K562 (cell line): ENCODE measurements around the gene SLC66A2. TPM values are rescaled to one million over a fixed set of nuclear protein-coding genes. Genes with fewer than 3 reads are reported as not detected.
"Not testable (repeated sequence)": the region's sequence is repeated elsewhere in the genome, so short reads cannot be mapped to it uniquely, and the experiment has no call there.

Experiments
- ATAC-seq: fragments of 200-7000 bp; cut with Tn5 transposase; 3 replicates; pipeline ENCODE4 v1.9.1; 2020; ENCODE audit warnings: moderate library complexity
- BruUV-seq: library from RNA; stranded (reverse); fragments of 400-500 nt; replicated peaks from 2 replicates; lab custom pipeline; 2021; lab: Mats Ljungman, UMichigan
- CTCF ChIA-PET: fragments of 300-600 bp; formaldehyde crosslinking; extraction: SDS; loops from one replicate; lab custom pipeline; 2021; ENCODE audit warnings: low intra/inter-chr PET ratio; lab: Yijun Ruan, JAX
- POLR2A ChIA-PET: fragments of 300-600, 350-650 bp; sonication (Branson Sonifier 250); formaldehyde crosslinking; extraction: SDS; loops from one replicate; lab custom pipeline; 2021; ENCODE audit warnings: antibody characterized with exemption, inconsistent platforms; lab: Yijun Ruan, JAX
- DNase-seq, 4 experiments: peaks; one replicate each; pipeline versions ENCODE4 v3.0.0 to v3.0.0-alpha.2; 2011 to 2018; ENCODE audit warnings: low spot score in 3 of 4, mixed read lengths in 3 of 4; ENCODE audit errors: extremely low read depth in 1 of 4
- FAIRE-seq: peaks from 2 replicates; lab custom pipeline; 2011; peaks lifted over from hg19 to GRCh38; lab: Jason Lieb, UNC
- H2AFZ ChIP-seq: 2 replicates; pipeline ENCODE4 v1.6.0; 2011; ENCODE audit warnings: low read depth, low read length, control low read depth, inconsistent platforms
- H3K27ac ChIP-seq: fragments of 200-600 bp; 3 replicates; pipeline ENCODE4 v1.8.0; 2011; ENCODE audit warnings: low read depth, mild to moderate bottlenecking, control low read depth, inconsistent platforms, low read length, moderate library complexity, mixed read lengths; ENCODE audit errors: extremely low read depth
- H3K27me3 ChIP-seq, 2 experiments: fragments of 300-600 bp in 1 of 2; 2 replicates in 1 of 2; 3 replicates in 1 of 2; pipeline versions ENCODE4 v1.6.0 to v1.8.0; 2011; ENCODE audit warnings: inconsistent platforms in 2 of 2, low read length in 2 of 2, mild to moderate bottlenecking in 1 of 2, mixed read lengths in 1 of 2, moderate library complexity in 1 of 2; ENCODE audit not compliant: control insufficient read depth in 2 of 2, insufficient read depth in 2 of 2
- H3K36me3 ChIP-seq: fragments of 300-600 bp; 3 replicates; pipeline ENCODE4 v1.8.0; 2011; ENCODE audit warnings: mild to moderate bottlenecking, low read length, inconsistent platforms; ENCODE audit not compliant: control insufficient read depth, insufficient read depth
- H3K4me1 ChIP-seq, 2 experiments: fragments of 200-600 bp in 1 of 2; replicated peaks in 1 of 2; 2 replicates in 1 of 2; 3 replicates in 1 of 2; pipeline versions ENCODE4 v1.5.1 to v1.8.0; 2011; ENCODE audit warnings: inconsistent platforms in 2 of 2, low read length in 2 of 2, mild to moderate bottlenecking in 1 of 2, mixed read lengths in 1 of 2, moderate library complexity in 1 of 2; ENCODE audit not compliant: control insufficient read depth in 2 of 2, insufficient read depth in 2 of 2
- H3K4me2 ChIP-seq: 2 replicates; pipeline ENCODE4 v1.6.1; 2011; ENCODE audit warnings: low read length, control low read depth, inconsistent platforms, mixed read lengths; ENCODE audit not compliant: insufficient read depth
- H3K4me3 ChIP-seq: fragments of 200-600 bp; sonication (generic), shearing (Covaris generic); 2 replicates; pipeline ENCODE4 v1.5.1; 2016; ENCODE audit warnings: control low read depth, inconsistent platforms
- H3K79me2 ChIP-seq: fragments of 200-600 bp; 3 replicates; pipeline ENCODE4 v1.8.0; 2011; ENCODE audit warnings: low read length, inconsistent platforms; ENCODE audit not compliant: control insufficient read depth, insufficient read depth
- H3K9ac ChIP-seq, 2 experiments: 2 replicates each; pipeline versions ENCODE4 v1.6.0 to v1.6.1; 2011; ENCODE audit warnings: low read depth in 2 of 2, low read length in 2 of 2, control low read depth in 1 of 2, inconsistent platforms in 1 of 2, mild to moderate bottlenecking in 1 of 2, mixed read lengths in 1 of 2; ENCODE audit not compliant: insufficient read depth in 1 of 2
- H3K9me1 ChIP-seq: one replicate; pipeline ENCODE4 v1.6.0; 2011; ENCODE audit warnings: inconsistent platforms, mild to moderate bottlenecking, low read length, moderate library complexity; ENCODE audit not compliant: control insufficient read depth, insufficient read depth
- H3K9me3 ChIP-seq: replicated peaks from 2 replicates; pipeline ENCODE4 v1.5.1; 2011; ENCODE audit warnings: low read depth, low read length, inconsistent platforms; ENCODE audit not compliant: control insufficient read depth, insufficient read depth
- H4K20me1 ChIP-seq: replicated peaks from 2 replicates; pipeline ENCODE4 v1.6.1; 2011; ENCODE audit warnings: low read length, inconsistent platforms, mixed read lengths; ENCODE audit not compliant: control insufficient read depth, insufficient read depth
- E2F1 ChIP-seq: sonication (generic); formaldehyde crosslinking; IDR thresholded peaks from 2 replicates; pipeline ENCODE4 v1.8.1; 2023; ENCODE audit warnings: mild to moderate bottlenecking, missing genetic modification reagents, moderate library complexity
- KDM4B ChIP-seq, 2 experiments: fragments of 450-650 bp in 1 of 2; sonication (generic) in 1 of 2; IDR thresholded peaks; 2 replicates each; pipeline ENCODE4 v1.6.1; 2016 to 2017; ENCODE audit warnings: borderline replicate concordance in 2 of 2, antibody characterized with exemption in 1 of 2, low read depth in 1 of 2, mild to moderate bottlenecking in 1 of 2
- WGBS: fragments of 100-300 bp; shearing (Covaris generic); methylation state at CpG from one replicate; pipeline ENCODE4 v1.1.6; 2016; ENCODE audit warnings: low coverage, mixed read lengths; ENCODE audit not compliant: insufficient coverage; ENCODE audit errors: missing lambda C conversion rate; 5-methylcytosine and 5-hydroxymethylcytosine counted together
- in situ Hi-C: fragments of 300-500 bp; cut with MboI; formaldehyde crosslinking; loops from 4 replicates; pipeline ENCODE4 v1.15.0; 2018; ENCODE audit warnings: inconsistent platforms, mixed read lengths
- intact Hi-C: fragments of 100-400 bp; cut with micrococcal nuclease; formaldehyde crosslinking; loops from 2 replicates; pipeline ENCODE4 v1.14.2; 2022
- polyA plus RNA-seq, 8 experiments: library from polyadenylated mRNA; depleted of rRNA in 4 of 8; stranded (reverse) in 5 of 8; unstranded in 3 of 8; fragments of >200 nt; fragmentation: Nextera tagmentation in 2 of 8; fragmentation: Illumina TruSeq in 1 of 8; extraction: Ambion mirVana in 2 of 8; extraction: Trizol in 1 of 8; gene quantifications; 2 replicates each; pipeline versions ENCODE4 v1.2.1 to v1.2.3, GENCODE V29; 2011 to 2014; ENCODE audit warnings: inconsistent platforms in 1 of 8, missing spikeins in 1 of 8
- total RNA-seq, 7 experiments: library from RNA; depleted of rRNA in 6 of 7; stranded (reverse); fragments of >200 nt in 6 of 7; fragmentation: Illumina TruSeq in 2 of 7; extraction: Trizol in 2 of 7; gene quantifications; 2 replicates each; pipeline versions ENCODE4 v1.2.1 to v1.2.3, GENCODE V29; 2011 to 2021; ENCODE audit warnings: low replicate concordance in 1 of 7

Gene SLC66A2
- total and polyA plus RNA-seq, 9 of the 15 experiments (the other 6 are each of a cell fraction or from before 2014, with no cell fraction given), result 0.25 to 17.5 (median 5.6) TPM

- FAIRE-seq, H3K9ac ChIP-seq, intact Hi-C loops, H3K4me3 ChIP-seq, H3K4me1 ChIP-seq, H3K4me2 ChIP-seq, H2AFZ ChIP-seq, H4K20me1 ChIP-seq, H3K9me1 ChIP-seq, POLR2A ChIA-PET, H3K9me3 ChIP-seq, H3K36me3 ChIP-seq, BruUV-seq, ATAC-seq, H3K79me2 ChIP-seq, in situ Hi-C loops, H3K27ac ChIP-seq, DNase-seq, CTCF ChIA-PET: not testable (repeated sequence)
- WGBS, result 53% methylated on average over 13 of the region's 25 CpGs
- peaks cover 11 to 45% of the 10 kb centered on the region in 2 experiments; a peak in 4 of 5 replicates for H3K27me3 ChIP-seq
These were observed 73.2 kb downstream of the SLC66A2 start for GRCh38 chr18:79878246-79878645.

GRCh38 chr18:79877163-79878091 is 74.0 kb downstream of the SLC66A2 start:
- Histone ChIP-seq H3K36me3 (no peaks in the 10 kb centered on the region), H3K4me2 (no peak overlapping the region), H3K9me3 (no peaks in the 10 kb centered on the region), H3K4me1 (peaks cover 0 to 8% of the 10 kb centered on the region in 2 experiments; a peak in 2 of 5 replicates), H3K27ac (no peak overlapping the region), H3K4me3 (no peak overlapping the region), H3K9ac (no peak overlapping the region), H4K20me1 (no peaks in the 10 kb centered on the region), H2AFZ (no peak overlapping the region), H3K9me1 (no peaks in the 10 kb centered on the region), H3K27me3 (peaks cover 15 to 50% of the 10 kb centered on the region in 2 experiments; a peak in 4 of 5 replicates), H3K79me2 (no peaks in the 10 kb centered on the region)
- in situ Hi-C loops (no loop called here), intact Hi-C loops (no loop called here)
- POLR2A ChIA-PET, result interaction anchor here (0.6 kb wide), 1 partner anchor 232 kb away, joined by 3 read pairs; no protein-coding TSS in a partner anchor
- FAIRE-seq (no peak), DNase-seq (no peak), ATAC-seq (0 out of 3 replicates have a peak, but pooled peaks have one; percentile 40)
- BruUV-seq, result no TSS peak
- WGBS, result 8% methylated on average over 24 of the region's 38 CpGs
- CTCF ChIA-PET, result no interaction called here
- no peak for TF ChIP-seq KDM4B (IDR thresholded peaks at IDR 0.05; ENCODE audit: borderline replicate concordance in 2 of 2, low read depth in 1 of 2)
- no peak for TF ChIP-seq E2F1 (CRISPR knock-in tag)
